PC-9 (cell line): ENCODE data around the gene RBFOX1. TPM values are rescaled to one million over a fixed set of nuclear protein-coding genes. Genes with fewer than 3 reads are reported as not detected.

Experiments used
- BruUV-seq: library from RNA; stranded (reverse); fragments of 400-500 nt; replicated peaks from 2 replicates; lab custom pipeline; 2021; lab: Mats Ljungman, UMichigan
- CTCF ChIA-PET: fragments of 300-600 bp; sonication (Branson Sonifier 250); formaldehyde crosslinking; loops from one replicate; lab custom pipeline; 2022; ENCODE audit warnings: antibody characterized with exemption; lab: Charles Lee
- POLR2A ChIA-PET: fragments of 300-600 bp; sonication (Branson Sonifier 250); formaldehyde crosslinking; loops from one replicate; lab custom pipeline; 2022; ENCODE audit warnings: antibody characterized with exemption; ENCODE audit not compliant: unreplicated experiment; lab: Charles Lee
- DNase-seq, 2 experiments: peaks; one replicate each; pipeline versions ENCODE4 v3.0.0 to v3.0.0-alpha.2; 2015 to 2022; ENCODE audit warnings: mixed read lengths in 1 of 2
- H2AFZ ChIP-seq: fragments of 200-600 bp; sonication (generic); 2 replicates; pipeline ENCODE4 v1.8.1; 2017; ENCODE audit warnings: antibody characterized with exemption
- H3F3A ChIP-seq: fragments of 200-600 bp; sonication (generic); 2 replicates; pipeline ENCODE4 v1.8.1; 2017; ENCODE audit warnings: antibody characterized with exemption, mild to moderate bottlenecking, low read depth; ENCODE audit not compliant: insufficient read depth
- H3K27ac ChIP-seq: fragments of 200-600 bp; sonication (generic); 2 replicates; pipeline ENCODE4 v1.6.1; 2016; ENCODE audit warnings: mixed run types
- H3K27me3 ChIP-seq: fragments of 200-600 bp; sonication (generic); 2 replicates; pipeline ENCODE4 v1.6.1; 2016; ENCODE audit warnings: low read depth, mixed run types; ENCODE audit not compliant: insufficient read depth
- H3K36me3 ChIP-seq: fragments of 200-600 bp; sonication (generic); 2 replicates; pipeline ENCODE4 v1.6.1; 2016; ENCODE audit warnings: low read depth, mixed run types
- H3K4me1 ChIP-seq: fragments of 200-600 bp; sonication (generic); replicated peaks from 2 replicates; pipeline ENCODE4 v1.6.1; 2016; ENCODE audit warnings: mixed run types; ENCODE audit not compliant: insufficient read depth
- H3K4me2 ChIP-seq: fragments of 200-600 bp; sonication (generic); 2 replicates; pipeline ENCODE4 v1.6.1; 2017; ENCODE audit warnings: mixed run types
- H3K4me3 ChIP-seq: fragments of 200-600 bp; sonication (generic); 2 replicates; pipeline ENCODE4 v1.6.1; 2016; ENCODE audit warnings: mixed run types
- H3K79me2 ChIP-seq: fragments of 200-600 bp; sonication (generic); 2 replicates; pipeline ENCODE4 v1.6.1; 2017; ENCODE audit warnings: low read depth, mixed run types
- H3K9me2 ChIP-seq: fragments of 200-600 bp; sonication (generic); 2 replicates; pipeline ENCODE4 v1.8.1; 2017; ENCODE audit warnings: mild to moderate bottlenecking; ENCODE audit not compliant: insufficient read depth
- H3K9me3 ChIP-seq: fragments of 200-600 bp; sonication (generic); 2 replicates; pipeline ENCODE4 v1.8.1; 2016; ENCODE audit warnings: low read depth; ENCODE audit not compliant: insufficient read depth
- H4K20me1 ChIP-seq: fragments of 200-600 bp; sonication (generic); 2 replicates; pipeline ENCODE4 v1.8.1; 2017; ENCODE audit not compliant: insufficient read depth
- EZH2 ChIP-seq: fragments of 200-600 bp; sonication (generic); IDR thresholded peaks from 2 replicates; pipeline ENCODE4 v1.8.0; 2017; ENCODE audit warnings: antibody characterized with exemption, low read depth
- intact Hi-C: fragments of 100-400 bp; cut with micrococcal nuclease; formaldehyde crosslinking; loops from one replicate; pipeline ENCODE4 v1.10.0; 2022; ENCODE audit not compliant: unreplicated experiment
- total RNA-seq: library from RNA; stranded (reverse); gene quantifications from 2 replicates; pipeline ENCODE4 v1.2.3, GENCODE V29; 2021
- TF ChIP-seq, protein P1 (sequence below): fragments of 200-600 bp; sonication (generic); conservative IDR thresholded peaks from 2 replicates; pipeline ENCODE4 v1.6.1; 2017; ENCODE audit warnings: mixed run types, antibody characterized with exemption, mild to moderate bottlenecking, moderate library complexity

RBFOX1 gene
- total RNA-seq, 1 experiment from 2014 or later, result not detected

- Histone ChIP-seq H3F3A (no peaks in the 10 kb centered on the region), H3K4me1 (no peaks in the 10 kb centered on the region), H3K4me3 (no peak overlapping the region), H3K79me2 (no peaks in the 10 kb centered on the region), H3K4me2 (no peak overlapping the region), H3K36me3 (no peaks in the 10 kb centered on the region), H2AFZ (no peak overlapping the region), H3K9me3 (no peaks in the 10 kb centered on the region), H3K9me2 (no peaks in the 10 kb centered on the region), H4K20me1 (no peaks in the 10 kb centered on the region), H3K27me3 (peaks cover 10% of the 10 kb centered on the region; the same call in 1 of the 2 replicates), H3K27ac (no peak overlapping the region)
- TF ChIP-seq EZH2, result no peak
- TF ChIP-seq, protein P1, sequence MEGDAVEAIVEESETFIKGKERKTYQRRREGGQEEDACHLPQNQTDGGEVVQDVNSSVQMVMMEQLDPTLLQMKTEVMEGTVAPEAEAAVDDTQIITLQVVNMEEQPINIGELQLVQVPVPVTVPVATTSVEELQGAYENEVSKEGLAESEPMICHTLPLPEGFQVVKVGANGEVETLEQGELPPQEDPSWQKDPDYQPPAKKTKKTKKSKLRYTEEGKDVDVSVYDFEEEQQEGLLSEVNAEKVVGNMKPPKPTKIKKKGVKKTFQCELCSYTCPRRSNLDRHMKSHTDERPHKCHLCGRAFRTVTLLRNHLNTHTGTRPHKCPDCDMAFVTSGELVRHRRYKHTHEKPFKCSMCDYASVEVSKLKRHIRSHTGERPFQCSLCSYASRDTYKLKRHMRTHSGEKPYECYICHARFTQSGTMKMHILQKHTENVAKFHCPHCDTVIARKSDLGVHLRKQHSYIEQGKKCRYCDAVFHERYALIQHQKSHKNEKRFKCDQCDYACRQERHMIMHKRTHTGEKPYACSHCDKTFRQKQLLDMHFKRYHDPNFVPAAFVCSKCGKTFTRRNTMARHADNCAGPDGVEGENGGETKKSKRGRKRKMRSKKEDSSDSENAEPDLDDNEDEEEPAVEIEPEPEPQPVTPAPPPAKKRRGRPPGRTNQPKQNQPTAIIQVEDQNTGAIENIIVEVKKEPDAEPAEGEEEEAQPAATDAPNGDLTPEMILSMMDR, result no peak
- POLR2A ChIA-PET, result no interaction called here
- intact Hi-C loops, result no loop called here
- no TSS peak for BruUV-seq
- DNase-seq, result no peak
- CTCF ChIA-PET, result no interaction called here
Measured at GRCh38 chr16:7315813-7316212, 16.8 kb upstream of the RBFOX1 start.

- H3K4me2 ChIP-seq, result no peak overlapping the region
- H3K9me3 ChIP-seq, result no peaks in the 10 kb centered on the region
- no peaks in the 10 kb centered on the region for H4K20me1 ChIP-seq
- H3K27me3 ChIP-seq, result peaks cover 7% of the 10 kb centered on the region; the same call in 1 of the 2 replicates
- no peak overlapping the region for H3K4me3 ChIP-seq
- H3K9me2 ChIP-seq, result no peaks in the 10 kb centered on the region
- TF ChIP-seq EZH2, result no peak
- DNase-seq, result no peak
- POLR2A ChIA-PET, result no interaction called here
- H2AFZ ChIP-seq, result no peak overlapping the region
- H3K36me3 ChIP-seq, result no peaks in the 10 kb centered on the region
- H3F3A ChIP-seq, result no peaks in the 10 kb centered on the region
- H3K79me2 ChIP-seq, result no peaks in the 10 kb centered on the region
- intact Hi-C loops, result no loop called here
- no peaks in the 10 kb centered on the region for H3K4me1 ChIP-seq
- CTCF ChIA-PET, result no interaction called here
- H3K27ac ChIP-seq, result no peak overlapping the region
- no TSS peak for BruUV-seq
Measured at GRCh38 chr16:7316281-7316888, 16.3 kb upstream of the RBFOX1 start.

DNA sequence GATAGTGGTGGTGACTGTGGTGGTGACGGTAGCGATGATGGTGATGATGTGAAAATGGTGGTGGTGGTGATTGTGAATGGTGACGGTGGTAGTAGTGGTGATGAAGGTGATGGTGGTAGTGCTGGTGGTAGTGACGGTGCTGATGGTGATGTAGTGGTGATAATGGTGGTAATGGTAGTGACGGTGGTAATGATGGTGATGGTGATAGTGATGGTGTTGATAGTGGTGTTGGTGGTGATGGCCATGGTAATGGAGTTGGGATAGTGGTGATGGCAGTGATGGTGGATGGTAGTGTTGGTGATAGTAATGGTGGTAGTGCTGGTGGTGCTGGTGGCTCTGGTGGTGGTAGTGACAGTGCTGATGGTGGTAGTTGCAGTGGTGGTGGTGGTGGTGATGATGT, 14.7 kb upstream of the RBFOX1 start:
- Histone ChIP-seq H3K4me1 (no peaks in the 10 kb centered on the region), H3F3A (no peaks in the 10 kb centered on the region), H3K4me2 (no peak overlapping the region), H3K4me3 (no peak overlapping the region), H3K36me3 (no peaks in the 10 kb centered on the region), H4K20me1 (no peaks in the 10 kb centered on the region), H3K79me2 (no peaks in the 10 kb centered on the region), H3K27me3 (peaks cover 7% of the 10 kb centered on the region; the same call in 1 of the 2 replicates), H3K27ac (no peak overlapping the region), H2AFZ (no peak overlapping the region), H3K9me2 (no peaks in the 10 kb centered on the region), H3K9me3 (no peaks in the 10 kb centered on the region)
- ChIA-PET CTCF (no interaction called here), POLR2A (no interaction called here)
- BruUV-seq, result no TSS peak
- no peak for TF ChIP-seq EZH2
- TF ChIP-seq, protein P1, result no peak
- no peak for DNase-seq
- intact Hi-C loops, result no loop called here

- H3K79me2 ChIP-seq, result no peaks in the 10 kb centered on the region
- no peak overlapping the region for H3K4me2 ChIP-seq
- POLR2A ChIA-PET, result no interaction called here
- no peaks in the 10 kb centered on the region for H3K9me3 ChIP-seq
- TF ChIP-seq EZH2, result no peak
- TF ChIP-seq, protein P1, result no peak
- H3K36me3 ChIP-seq, result no peaks in the 10 kb centered on the region
- no peaks in the 10 kb centered on the region for H3F3A ChIP-seq
- H3K9me2 ChIP-seq, result no peaks in the 10 kb centered on the region
- DNase-seq, result no peak
- no peak overlapping the region for H3K4me3 ChIP-seq
- intact Hi-C loops, result no loop called here
- no peaks in the 10 kb centered on the region for H4K20me1 ChIP-seq
- no peaks in the 10 kb centered on the region for H3K4me1 ChIP-seq
- CTCF ChIA-PET, result no interaction called here
- peaks cover 6% of the 10 kb centered on the region; the same call in 1 of the 2 replicates for H3K27me3 ChIP-seq
- no peak overlapping the region for H2AFZ ChIP-seq
- BruUV-seq, result no TSS peak
- no peak overlapping the region for H3K27ac ChIP-seq
Measured at GRCh38 chr16:7318686-7319085, 14.0 kb upstream of the RBFOX1 start.
